GM23248 (cell line): ENCODE results near the gene PSD. TPM values are rescaled to one million over a fixed set of nuclear protein-coding genes. Genes with fewer than 3 reads are reported as not detected.

ENCODE experiments used
- DNase-seq: peaks from one replicate; pipeline ENCODE4 v3.0.0-alpha.2; 2015
- H2AFZ ChIP-seq: fragments of 200-600 bp; sonication (generic); 2 replicates; pipeline ENCODE4 v1.6.1; 2016; ENCODE audit warnings: antibody characterized with exemption
- H3F3A ChIP-seq: fragments of 200-600 bp; sonication (generic); 2 replicates; pipeline ENCODE4 v1.6.1; 2016; ENCODE audit warnings: mild to moderate bottlenecking, antibody characterized with exemption, mixed run types; ENCODE audit not compliant: insufficient read depth
- H3K27ac ChIP-seq: fragments of 200-600 bp; sonication (generic); 2 replicates; pipeline ENCODE4 v1.5.1; 2016; ENCODE audit warnings: mild to moderate bottlenecking
- H3K27me3 ChIP-seq: fragments of 200-600 bp; sonication (generic); replicated peaks from 2 replicates; pipeline ENCODE4 v1.6.1; 2016; ENCODE audit warnings: mild to moderate bottlenecking; ENCODE audit not compliant: insufficient read depth
- H3K36me3 ChIP-seq: fragments of 200-600 bp; sonication (generic); 2 replicates; pipeline ENCODE4 v1.6.1; 2016; ENCODE audit warnings: low read depth, mild to moderate bottlenecking
- H3K4me1 ChIP-seq: fragments of 200-600 bp; sonication (generic); 2 replicates; pipeline ENCODE4 v1.6.1; 2016; ENCODE audit warnings: mild to moderate bottlenecking; ENCODE audit not compliant: insufficient read depth
- H3K4me2 ChIP-seq: fragments of 200-600 bp; sonication (generic); one replicate; pipeline ENCODE4 v1.6.1; 2016; ENCODE audit warnings: mild to moderate bottlenecking; ENCODE audit not compliant: unreplicated experiment
- H3K4me3 ChIP-seq: fragments of 200-600 bp; sonication (generic); 2 replicates; pipeline ENCODE4 v1.5.1; 2016; ENCODE audit warnings: mild to moderate bottlenecking
- H3K79me2 ChIP-seq: fragments of 200-600 bp; sonication (generic); 2 replicates; pipeline ENCODE4 v1.6.1; 2016; ENCODE audit warnings: mild to moderate bottlenecking; ENCODE audit not compliant: insufficient read depth
- H3K9ac ChIP-seq: fragments of 200-600 bp; sonication (generic); 2 replicates; pipeline ENCODE4 v1.6.1; 2016; ENCODE audit warnings: mild to moderate bottlenecking
- H3K9me2 ChIP-seq: fragments of 200-600 bp; sonication (generic); 2 replicates; pipeline ENCODE4 v1.6.1; 2016; ENCODE audit warnings: mixed run types, mild to moderate bottlenecking, moderate library complexity; ENCODE audit not compliant: insufficient read depth
- H3K9me3 ChIP-seq: fragments of 200-600 bp; sonication (generic); one replicate; pipeline ENCODE4 v1.6.1; 2017; ENCODE audit warnings: low read depth
- H4K20me1 ChIP-seq: fragments of 200-600 bp; sonication (generic); 2 replicates; pipeline ENCODE4 v1.6.0; 2016; ENCODE audit not compliant: insufficient read depth
- EZH2 ChIP-seq: fragments of 200-600 bp; sonication (generic); IDR thresholded peaks from 2 replicates; pipeline ENCODE4 v1.6.1; 2018; ENCODE audit warnings: antibody characterized with exemption, mild to moderate bottlenecking; ENCODE audit not compliant: insufficient read depth, poor library complexity, severe bottlenecking
- EZH2phosphoT487 ChIP-seq: fragments of 200-600 bp; sonication (generic); IDR thresholded peaks from 2 replicates; pipeline ENCODE4 v1.6.1; 2018; ENCODE audit warnings: antibody characterized with exemption, moderate library complexity, mild to moderate bottlenecking, low read depth; ENCODE audit not compliant: insufficient read depth
- WGBS, 2 experiments: methylation state at CpG; one replicate each; pipeline ENCODE4 v1.1.6; 2015 to 2017; ENCODE audit warnings: low lambda C conversion rate in 2 of 2, low coverage in 1 of 2; ENCODE audit errors: missing lambda C conversion rate in 2 of 2; 5-methylcytosine and 5-hydroxymethylcytosine counted together
- in situ Hi-C: fragments of 300-500 bp; cut with MboI; formaldehyde crosslinking; loops from 2 replicates; pipeline ENCODE4 v1.15.0; 2020
- polyA plus RNA-seq: library from polyadenylated mRNA; unstranded; fragments of >200 nt; fragmentation: Nextera tagmentation; extraction: Ambion mirVana; gene quantifications from 2 replicates; pipeline ENCODE4 v1.2.1, GENCODE V29; 2016
- total RNA-seq: library from RNA; depleted of rRNA; stranded (reverse); fragments of >200 nt; shearing (Covaris generic); gene quantifications from 2 replicates; pipeline ENCODE4 v1.2.3, GENCODE V29; 2014

The PSD gene
- total and polyA plus RNA-seq, 2 experiments from 2014 or later, result 1.8 to 11.3 TPM

DNA sequence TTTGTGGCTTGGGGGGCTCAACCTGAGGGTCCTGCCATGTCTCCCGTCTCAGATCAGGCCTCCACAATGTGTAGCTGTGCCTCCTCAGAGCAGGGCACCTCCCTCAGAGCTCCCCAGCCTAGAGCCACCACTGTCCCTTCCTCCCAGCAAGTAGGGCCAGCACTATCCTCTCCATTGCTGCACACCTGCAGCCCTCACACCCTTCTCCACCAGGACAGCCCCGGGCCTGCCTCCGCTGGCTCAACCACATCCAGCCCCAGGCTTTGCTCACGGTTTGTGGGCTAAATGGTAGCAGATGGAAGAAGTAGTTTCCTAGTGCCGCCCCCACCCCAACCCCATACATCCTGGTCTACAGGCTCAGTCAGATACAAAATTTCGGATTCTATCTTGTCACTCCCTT is 13.0 kb downstream of the PSD start:
- H3F3A ChIP-seq, result no peaks in the 10 kb centered on the region
- no peaks in the 10 kb centered on the region for H3K9me2 ChIP-seq
- H3K79me2 ChIP-seq, result no peaks in the 10 kb centered on the region
- H3K9me3 ChIP-seq, result no peaks in the 10 kb centered on the region
- H3K4me2 ChIP-seq, result no peak overlapping the region
- H3K4me3 ChIP-seq, result no peak overlapping the region
- no peak overlapping the region for H3K9ac ChIP-seq
- in situ Hi-C loops, result no loop called here
- 41 to 47% methylated on average over 6 of the region's 6 CpGs for WGBS, 2 experiments
- no peaks in the 10 kb centered on the region for H3K36me3 ChIP-seq
- no peak for DNase-seq
- H3K4me1 ChIP-seq, result peaks cover 6% of the 10 kb centered on the region; the same call in 1 of the 2 replicates
- H3K27ac ChIP-seq, result no peak overlapping the region
- no peaks in the 10 kb centered on the region for H4K20me1 ChIP-seq
- peaks cover 6% of the 10 kb centered on the region; the same call in 1 of the 2 replicates for H3K27me3 ChIP-seq
- TF ChIP-seq EZH2 (no peak), EZH2phosphoT487 (no peak)
- H2AFZ ChIP-seq, result no peak overlapping the region

DNA sequence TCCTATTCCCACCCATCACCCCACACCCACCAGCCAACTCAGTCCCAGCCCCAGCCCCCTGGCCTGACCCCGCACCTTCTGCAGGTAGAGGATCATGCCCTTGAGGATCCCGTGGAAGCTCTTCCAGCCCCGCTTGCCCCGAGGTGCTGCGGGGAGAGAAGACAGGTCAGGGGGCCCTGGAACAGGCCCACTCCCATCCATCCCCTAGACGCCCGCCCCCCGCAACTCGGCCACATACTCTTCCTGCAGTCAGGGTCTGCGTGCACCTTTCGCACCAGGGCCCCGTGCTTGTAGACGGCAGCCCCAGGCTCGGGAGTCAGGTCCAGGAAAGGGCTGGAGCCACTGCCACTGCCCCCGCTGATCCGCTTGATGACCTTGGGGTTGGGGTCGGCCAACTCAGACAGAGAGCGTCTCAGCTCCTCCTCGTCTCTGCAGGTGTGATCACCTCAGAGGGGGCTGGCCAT is 13.4 kb downstream of the PSD start:
- Histone ChIP-seq H3K9me2 (no peaks in the 10 kb centered on the region), H3K27ac (no peak overlapping the region), H3K4me2 (no peak overlapping the region), H3K27me3 (peaks cover 6% of the 10 kb centered on the region; the same call in 1 of the 2 replicates), H3K36me3 (no peaks in the 10 kb centered on the region), H3F3A (no peaks in the 10 kb centered on the region), H4K20me1 (no peaks in the 10 kb centered on the region), H3K79me2 (no peaks in the 10 kb centered on the region), H3K9ac (no peak overlapping the region), H2AFZ (no peak overlapping the region), H3K4me1 (peaks cover 6% of the 10 kb centered on the region; the same call in 1 of the 2 replicates), H3K4me3 (no peak overlapping the region), H3K9me3 (no peaks in the 10 kb centered on the region)
- WGBS, 2 experiments, result 73 to 74% methylated on average over 19 of the region's 19 CpGs
- DNase-seq, result no peak
- TF ChIP-seq EZH2phosphoT487 (no peak), EZH2 (no peak)
- in situ Hi-C loops, result no loop called here

DNA sequence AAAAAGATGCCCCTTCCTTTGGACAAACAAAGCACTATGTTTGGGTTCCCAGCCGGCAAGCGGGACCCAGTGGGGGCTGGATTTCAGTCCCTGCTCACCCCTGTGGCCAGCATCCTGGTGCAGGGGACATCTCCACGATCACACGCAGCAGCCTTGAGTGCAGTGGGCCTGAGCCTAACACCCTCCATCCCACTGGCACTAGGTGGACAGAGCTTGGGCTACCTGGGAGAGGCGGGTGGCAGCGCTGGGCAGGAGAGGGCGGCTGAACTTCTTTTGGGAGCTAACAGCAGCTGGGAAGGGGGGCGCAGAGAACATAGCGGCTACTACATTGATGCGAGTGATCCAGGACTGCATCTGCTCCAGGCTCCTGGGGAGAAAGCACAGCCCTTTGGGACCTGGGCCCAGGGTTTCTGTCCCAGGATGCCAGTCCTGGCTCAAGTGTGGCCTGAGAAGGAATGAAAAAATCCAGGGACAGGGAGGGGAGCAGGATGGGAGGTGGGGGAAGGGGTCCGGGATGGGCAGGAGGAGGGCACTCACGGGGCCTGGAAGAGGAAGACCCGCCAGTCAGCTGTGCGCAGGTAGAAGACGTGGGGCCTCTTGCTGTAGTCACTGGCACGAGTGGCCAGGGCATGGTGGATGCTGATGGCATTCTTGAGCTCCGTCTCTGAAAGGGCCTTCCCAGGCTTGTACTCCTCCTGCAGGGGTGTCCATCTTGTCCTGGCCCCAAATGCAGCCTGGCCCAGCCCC is 14.1 kb downstream of the PSD start:
- no peak overlapping the region for H3K4me3 ChIP-seq
- H3K4me2 ChIP-seq, result no peak overlapping the region
- H3K9ac ChIP-seq, result no peak overlapping the region
- in situ Hi-C loops, result no loop called here
- H3K79me2 ChIP-seq, result no peaks in the 10 kb centered on the region
- DNase-seq, result no peak
- H3K36me3 ChIP-seq, result no peaks in the 10 kb centered on the region
- TF ChIP-seq EZH2phosphoT487 (no peak), EZH2 (no peak)
- H2AFZ ChIP-seq, result no peak overlapping the region
- no peak overlapping the region for H3K27ac ChIP-seq
- no peaks in the 10 kb centered on the region for H3K9me3 ChIP-seq
- H3K9me2 ChIP-seq, result no peaks in the 10 kb centered on the region
- no peaks in the 10 kb centered on the region for H3F3A ChIP-seq
- H3K4me1 ChIP-seq, result peaks cover 9% of the 10 kb centered on the region; the same call in 1 of the 2 replicates
- 80% methylated on average over 11 to 17 of the region's 17 CpGs for WGBS, 2 experiments
- no peaks in the 10 kb centered on the region for H4K20me1 ChIP-seq
- 0 out of 2 replicates have a peak, but pooled peaks cover under 1% of the 10 kb centered on the region for H3K27me3 ChIP-seq

DNA sequence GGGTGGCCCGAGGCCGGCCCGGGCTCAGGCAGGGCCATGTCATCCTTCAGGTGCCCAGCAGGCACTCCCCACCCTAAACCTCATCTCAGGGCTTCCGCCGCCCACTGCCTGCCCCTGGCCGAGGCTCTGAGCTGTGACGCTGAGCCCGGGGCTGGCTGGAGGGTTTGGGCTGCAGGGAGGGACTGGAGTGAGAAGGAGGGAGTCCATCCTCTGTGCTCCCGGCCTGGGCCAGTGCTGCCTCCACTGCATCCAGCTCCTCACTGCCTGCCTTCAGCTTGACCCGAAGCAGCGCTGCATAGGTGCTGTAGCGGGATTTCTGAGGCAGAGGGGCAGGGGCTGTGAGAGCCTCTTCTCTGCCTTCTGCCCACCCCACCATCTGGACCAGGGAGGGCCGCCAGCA is 15.5 kb downstream of the PSD start:
- in situ Hi-C loops, result no loop called here
- H3K36me3 ChIP-seq, result no peaks in the 10 kb centered on the region
- H3K79me2 ChIP-seq, result no peaks in the 10 kb centered on the region
- DNase-seq, result no peak
- H3K9ac ChIP-seq, result no peak overlapping the region
- no peak overlapping the region for H3K27ac ChIP-seq
- H2AFZ ChIP-seq, result no peak overlapping the region
- TF ChIP-seq EZH2 (no peak), EZH2phosphoT487 (no peak)
- no peaks in the 10 kb centered on the region for H3F3A ChIP-seq
- 85 to 90% methylated on average over 12 to 13 of the region's 13 CpGs for WGBS, 2 experiments
- no peaks in the 10 kb centered on the region for H3K9me3 ChIP-seq
- H3K4me2 ChIP-seq, result no peak overlapping the region
- no peak overlapping the region for H3K4me3 ChIP-seq
- H3K4me1 ChIP-seq, result peaks cover 9% of the 10 kb centered on the region; the same call in 1 of the 2 replicates
- no peaks in the 10 kb centered on the region for H3K27me3 ChIP-seq
- H3K9me2 ChIP-seq, result no peaks in the 10 kb centered on the region
- H4K20me1 ChIP-seq, result no peaks in the 10 kb centered on the region
